DMS153 treated with DMSO at 0.1 percent for 48 hours (cell line): Measurements from ENCODE around the gene LBX2.

Experiments used
- DNase-seq: peaks from one replicate; lab custom pipeline; 2025; ENCODE audit not compliant: unreplicated experiment; lab: John Stamatoyannopoulos, UW

The LBX2 gene

GRCh38 chr2:74499267-74499939 lies at the start of gene LBX2:
TSS of gene LBX2 (minus strand) at chr2:74499603. CDS start at chr2:74499537, 66 bp downstream.
- DNase-seq, result no peak

- DNase-seq, result no peak
Measured at GRCh38 chr2:74548285-74548899, 49.0 kb upstream of the LBX2 start.

- DNase-seq, result no peak
Measured at GRCh38 chr2:74546004-74546403, 46.6 kb upstream of the LBX2 start.

- no peak for DNase-seq
Measured at GRCh38 chr2:74544634-74545033, 45.2 kb upstream of the LBX2 start.

GRCh38 chr2:74542978-74543377 lies 43.6 kb upstream of the LBX2 start:
- no peak for DNase-seq

- no peak for DNase-seq
Measured at GRCh38 chr2:74540291-74540690, 40.9 kb upstream of the LBX2 start.

GRCh38 chr2:74538881-74539339 lies 39.5 kb upstream of the LBX2 start:
- DNase-seq, result no peak

- no peak for DNase-seq
Measured at GRCh38 chr2:74537140-74537539, 37.7 kb upstream of the LBX2 start.

GRCh38 chr2:74536166-74536950 lies 37.0 kb upstream of the LBX2 start:
- no peak for DNase-seq

GRCh38 chr2:74535440-74535965 lies 36.1 kb upstream of the LBX2 start:
- DNase-seq, result no peak

GRCh38 chr2:74534411-74534810 lies 35.0 kb upstream of the LBX2 start:
- no peak for DNase-seq

GRCh38 chr2:74533464-74533863 lies 34.1 kb upstream of the LBX2 start:
- no peak for DNase-seq

- no peak for DNase-seq
Measured at GRCh38 chr2:74532222-74532621, 32.8 kb upstream of the LBX2 start.

- no peak for DNase-seq
Measured at GRCh38 chr2:74531666-74532065, 32.3 kb upstream of the LBX2 start.

- DNase-seq, result no peak
Measured at GRCh38 chr2:74530239-74531187, 31.1 kb upstream of the LBX2 start.

GRCh38 chr2:74529357-74530238 lies 30.2 kb upstream of the LBX2 start, which contains the start of the genes AUP1 and HTRA2:
TSS of gene AUP1 (minus strand) at chr2:74529706. CDS start at chr2:74529629, 77 bp downstream.
TSS of gene HTRA2 (plus strand) at chr2:74529933. CDS start at chr2:74530007, 74 bp downstream.
- peak; percentile 90 for DNase-seq

- DNase-seq, result no peak
Measured at GRCh38 chr2:74528600-74529356, 29.4 kb upstream of the LBX2 start.

- no peak for DNase-seq
Measured at GRCh38 chr2:74527741-74528140, 28.3 kb upstream of the LBX2 start.
